Mesothelial cell of epicardium (in vitro differentiated cells): ENCODE measurements around the gene PIK3R6. TPM values are rescaled to one million over a fixed set of nuclear protein-coding genes. Genes with fewer than 3 reads are reported as not detected.

Source experiments
- DNase-seq, 2 experiments: peaks; one replicate each; pipeline ENCODE4 v3.0.0; 2021; ENCODE audit warnings: low spot score in 2 of 2; ENCODE audit not compliant: unreplicated experiment in 2 of 2
- H3K27ac Mint-ChIP-seq: 2 replicates; pipeline ENCODE4 v1.8.0; 2021; ENCODE audit warnings: mixed read lengths
- H3K27me3 Mint-ChIP-seq: 2 replicates; pipeline ENCODE4 v1.8.0; 2021; ENCODE audit warnings: low read depth, mixed read lengths
- H3K36me3 Mint-ChIP-seq: 2 replicates; pipeline ENCODE4 v1.8.0; 2021; ENCODE audit warnings: mixed read lengths
- H3K4me1 Mint-ChIP-seq: 2 replicates; pipeline ENCODE4 v1.8.0; 2021; ENCODE audit warnings: mixed read lengths
- H3K4me3 Mint-ChIP-seq: 2 replicates; pipeline ENCODE4 v1.8.0; 2021; ENCODE audit warnings: mild to moderate bottlenecking, moderate library complexity, mixed read lengths
- H3K9me3 Mint-ChIP-seq: 2 replicates; pipeline ENCODE4 v1.8.0; 2021; ENCODE audit warnings: mixed read lengths
- CTCF ChIP-seq: fragments of 200-600 bp; sonication (generic); IDR thresholded peaks from one replicate; pipeline ENCODE4 v1.5.0; 2021; ENCODE audit warnings: antibody characterized with exemption; ENCODE audit not compliant: unreplicated experiment
- total RNA-seq: library from RNA; stranded (reverse); gene quantifications from 3 replicates; pipeline ENCODE4 v1.2.1, GENCODE V29; 2021

Gene PIK3R6
- total RNA-seq, 1 donor from 2014 or later, result not detected

DNA sequence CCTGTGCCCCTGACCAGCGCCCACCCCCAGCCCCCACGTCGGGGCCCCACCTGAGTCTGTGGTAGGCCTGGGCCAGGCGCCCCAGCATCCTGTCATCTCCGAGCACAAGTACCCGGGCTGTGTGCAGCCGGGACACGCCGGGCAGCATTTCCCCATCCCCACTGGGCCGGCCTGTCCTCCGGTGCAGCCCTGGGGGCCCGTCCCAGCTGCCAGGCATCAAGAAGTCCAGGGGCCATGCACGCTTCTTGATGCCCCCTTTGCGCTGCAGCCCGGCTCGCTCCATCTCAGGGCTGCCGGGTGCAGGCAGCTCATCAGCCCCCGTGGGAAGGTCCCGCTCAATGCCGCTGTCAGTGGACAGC, 39.0 kb downstream of the PIK3R6 start:
- no peak for DNase-seq
- H3K27ac Mint-ChIP-seq, result no peak overlapping the region
- peaks cover 4% of the 10 kb centered on the region for H3K4me1 Mint-ChIP-seq
- H3K4me3 Mint-ChIP-seq, result no peak overlapping the region
- peaks cover 5% of the 10 kb centered on the region for H3K27me3 Mint-ChIP-seq
- H3K9me3 Mint-ChIP-seq, result peaks cover 18% of the 10 kb centered on the region
- no peak for TF ChIP-seq CTCF
- H3K36me3 Mint-ChIP-seq, result no peaks in the 10 kb centered on the region

- Mint-ChIP-seq H3K9me3 (peaks cover 24% of the 10 kb centered on the region), H3K4me1 (peaks cover 4% of the 10 kb centered on the region), H3K27ac (no peak overlapping the region), H3K4me3 (no peak overlapping the region), H3K36me3 (no peaks in the 10 kb centered on the region), H3K27me3 (peaks cover 9% of the 10 kb centered on the region)
- TF ChIP-seq CTCF, result no peak
- DNase-seq, result peak in 1 of 2 experiments; percentile 7
Measured at GRCh38 chr17:8826808-8827435, 40.6 kb downstream of the PIK3R6 start.

DNA sequence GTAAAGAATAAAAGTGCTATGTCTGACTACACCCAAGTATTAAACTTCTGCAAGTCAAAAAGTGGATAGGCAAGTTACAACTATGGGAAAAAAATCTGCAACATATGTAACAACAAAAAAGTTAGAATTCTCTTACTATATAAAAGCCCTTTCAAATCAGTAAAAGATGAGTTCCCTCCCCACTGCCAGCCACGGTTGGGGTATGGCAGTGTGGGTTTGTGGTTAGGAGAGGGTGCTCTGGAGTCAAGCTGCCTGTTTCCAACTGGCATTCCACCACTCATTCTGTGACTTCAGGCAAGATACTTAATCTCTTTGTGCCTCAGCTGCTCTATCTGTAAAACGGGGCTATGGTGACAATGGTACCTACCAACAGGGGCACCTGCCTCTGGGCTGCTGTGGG, 41.7 kb downstream of the PIK3R6 start:
- Mint-ChIP-seq H3K27ac (no peak overlapping the region), H3K9me3 (peaks cover 24% of the 10 kb centered on the region), H3K4me1 (peaks cover 4% of the 10 kb centered on the region), H3K4me3 (no peak overlapping the region), H3K27me3 (peaks cover 12% of the 10 kb centered on the region), H3K36me3 (no peaks in the 10 kb centered on the region)
- TF ChIP-seq CTCF, result no peak
- DNase-seq, result no peak

DNA sequence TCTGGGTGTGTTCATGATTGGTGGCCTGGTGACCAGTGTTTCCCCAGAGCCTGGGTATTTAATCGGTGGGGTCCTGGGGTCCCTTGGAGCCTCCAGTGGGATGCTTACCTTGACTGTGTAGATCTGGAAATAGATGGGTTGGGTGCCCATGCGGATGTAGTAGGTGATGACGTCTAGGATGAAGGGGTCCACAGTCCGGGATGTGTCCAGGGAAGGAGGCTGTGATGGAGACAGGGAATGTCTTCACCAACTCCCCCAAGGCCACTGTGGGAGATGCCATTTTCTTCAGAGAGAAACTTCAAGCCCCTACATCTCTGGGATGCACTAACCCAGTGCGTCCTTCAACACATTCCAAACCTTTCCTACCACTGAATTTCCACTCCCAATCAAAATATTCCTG, 44.2 kb downstream of the PIK3R6 start:
- Mint-ChIP-seq H3K36me3 (no peaks in the 10 kb centered on the region), H3K27ac (no peak overlapping the region), H3K9me3 (peaks cover 24% of the 10 kb centered on the region), H3K4me1 (peaks cover 4% of the 10 kb centered on the region), H3K4me3 (no peak overlapping the region), H3K27me3 (peaks cover 28% of the 10 kb centered on the region)
- no peak for TF ChIP-seq CTCF
- peak in 1 of 2 experiments; percentile 7 for DNase-seq

GRCh38 chr17:8822401-8823035, 45.0 kb downstream of the PIK3R6 start:
- no peak for TF ChIP-seq CTCF
- H3K4me1 Mint-ChIP-seq, result peaks cover 3% of the 10 kb centered on the region
- DNase-seq, result peak in 1 of 2 experiments; percentile 35
- peaks cover 24% of the 10 kb centered on the region for H3K9me3 Mint-ChIP-seq
- H3K27me3 Mint-ChIP-seq, result peaks cover 35% of the 10 kb centered on the region
- H3K27ac Mint-ChIP-seq, result no peak overlapping the region
- no peak overlapping the region for H3K4me3 Mint-ChIP-seq
- no peaks in the 10 kb centered on the region for H3K36me3 Mint-ChIP-seq
